ENCODE results near the gene ZSCAN10.

GRCh38 chr16:3122926-3123570 lies 24.0 kb upstream of the ZSCAN10 start:
- TF ChIP-seq CTCF (conservative IDR thresholded peaks at IDR 0.05 in 1 of 2, IDR thresholded peaks at IDR 0.05 in 1 of 2; ENCODE audit: low read depth in 1 of 2, low read length in 2 of 2) = no peak
- TF ChIP-seq EZH2 (IDR thresholded peaks at IDR 0.05; ENCODE audit: low read length, missing control alignments) = no peak
